ENCODE results near the gene ZBED1. TPM values are rescaled to one million over a fixed set of nuclear protein-coding genes. Genes with fewer than 3 reads are reported as not detected.
"Not testable (repeated sequence)": the region's sequence is repeated elsewhere in the genome, so short reads cannot be mapped to it uniquely, and the experiment has no call there.

ZBED1 gene
- total and polyA plus RNA-seq, 2 donors (not counting 1 experiment from before 2014, with no cell fraction given): 14.5 to 24.8 TPM

DNA sequence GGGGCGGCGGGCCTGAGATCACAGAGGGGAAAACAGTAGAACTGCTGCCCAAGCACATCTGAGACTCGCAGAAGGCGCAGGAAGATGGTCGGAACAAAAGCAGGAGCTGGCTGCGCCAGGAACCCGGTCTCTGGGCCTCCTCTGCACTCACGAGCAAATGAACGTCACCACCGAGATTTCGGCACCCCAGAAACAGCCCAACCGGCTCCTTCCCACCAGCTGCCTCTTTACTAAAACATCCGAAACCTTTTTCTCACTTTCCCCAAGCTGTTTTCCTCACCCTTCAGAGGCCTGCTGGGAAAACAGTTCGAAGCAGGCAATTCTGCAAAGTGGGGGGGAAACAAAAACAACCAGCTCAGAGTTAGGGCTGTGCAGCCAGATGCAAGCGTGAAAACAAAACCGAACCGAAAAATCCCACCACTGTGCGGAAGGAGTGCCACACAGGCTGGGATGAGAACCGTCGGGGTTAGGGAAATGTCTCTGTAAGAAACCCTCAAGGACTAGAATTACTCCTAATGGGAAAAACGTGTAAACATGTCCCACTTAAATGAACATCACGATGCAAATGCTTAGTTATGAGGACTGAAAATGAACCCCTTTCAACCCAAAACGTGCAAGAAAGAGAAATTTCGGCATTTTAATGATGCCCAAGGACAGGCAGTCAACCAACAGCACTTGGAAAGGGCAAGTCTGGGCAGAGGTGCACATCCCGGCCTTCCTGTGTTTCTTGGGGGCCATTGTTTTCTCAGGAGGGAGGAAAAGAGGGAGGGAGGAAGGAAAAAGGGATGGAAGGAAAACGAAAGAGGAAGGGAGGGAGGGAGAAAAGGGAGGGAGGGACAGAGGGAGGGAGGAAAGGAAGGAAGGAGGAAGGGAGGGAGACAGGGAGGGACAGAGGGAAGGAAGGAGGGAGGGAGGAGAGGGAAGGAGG is 15.8 kb downstream of the ZBED1 start:
- H3K9me3 ChIP-seq (ENCODE audit: control insufficient read depth, insufficient read depth, low read depth, low read length): no peaks in the 10 kb centered on the region
- peak overlapping the region; percentile 71 for H3K4me2 ChIP-seq (ENCODE audit: extremely low read depth, insufficient read depth, low read length)
- no peaks in the 10 kb centered on the region for H3K27me3 ChIP-seq (ENCODE audit: control insufficient read depth, insufficient read depth, low read length)
- peak overlapping the region; percentile 90 for H3K27ac ChIP-seq (ENCODE audit: insufficient read depth, low read length)
- peak; percentile 58 to 71 for DNase-seq (ENCODE audit: low read depth in 2 of 2)
- H3K36me3 ChIP-seq (ENCODE audit: control insufficient read depth, insufficient read depth, low read length): peaks cover 14% of the 10 kb centered on the region
- H3K9ac ChIP-seq (ENCODE audit: insufficient read depth, low read length): peak overlapping the region; percentile 55
- H3K4me1 ChIP-seq (ENCODE audit: control insufficient read depth, extremely low read depth, insufficient read depth, low read length): peaks cover 9% of the 10 kb centered on the region
- TF ChIP-seq EZH2 (IDR thresholded peaks at IDR 0.05; ENCODE audit: low read length, missing control alignments) (no peak), CTCF (conservative IDR thresholded peaks at IDR 0.05 in 1 of 2, IDR thresholded peaks at IDR 0.05 in 1 of 2; ENCODE audit: low read depth in 1 of 2, low read length in 2 of 2) (no peak)
- H4K20me1 ChIP-seq (ENCODE audit: control insufficient read depth, extremely low read depth, insufficient read depth, low read length): no peaks in the 10 kb centered on the region
- H2AFZ ChIP-seq (ENCODE audit: low read length): peak overlapping the region; percentile 78
- peaks cover 5% of the 10 kb centered on the region for H3K79me2 ChIP-seq (ENCODE audit: control insufficient read depth, insufficient read depth, low read length)
- H3K4me3 ChIP-seq (replicated peaks in 1 of 4; ENCODE audit: control extremely low read depth in 1 of 4, insufficient read depth in 1 of 4, low read depth in 3 of 4, low read length in 4 of 4): peak overlapping the region; percentile 37 to 47 (median 42)

DNA sequence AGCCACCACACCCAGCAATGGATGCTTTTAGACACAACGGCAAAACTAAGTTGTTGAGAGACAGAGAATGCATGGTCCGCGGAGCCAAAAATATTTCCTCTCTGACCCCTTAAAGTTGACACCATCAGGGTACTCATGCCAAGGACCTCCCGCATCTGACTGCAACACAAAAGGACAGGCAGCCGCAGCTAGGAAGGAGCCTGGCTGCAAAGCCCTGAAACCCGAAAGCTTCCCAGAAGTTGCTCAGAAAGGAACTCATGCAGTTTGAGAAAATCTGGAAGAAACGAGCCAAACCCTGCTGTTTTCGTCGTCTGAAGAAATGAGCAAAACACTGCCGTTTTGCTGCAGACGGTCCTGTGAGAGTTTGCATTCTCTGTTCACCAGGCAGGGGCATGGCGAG is 16.5 kb downstream of the ZBED1 start:
- Histone ChIP-seq H3K4me2 (ENCODE audit: extremely low read depth, insufficient read depth, low read length) (peak overlapping the region; percentile 71), H3K4me1 (ENCODE audit: control insufficient read depth, extremely low read depth, insufficient read depth, low read length) (peaks cover 9% of the 10 kb centered on the region), H4K20me1 (ENCODE audit: control insufficient read depth, extremely low read depth, insufficient read depth, low read length) (no peaks in the 10 kb centered on the region), H3K27ac (ENCODE audit: insufficient read depth, low read length) (peak overlapping the region; percentile 90), H3K9me3 (ENCODE audit: control insufficient read depth, insufficient read depth, low read depth, low read length) (no peaks in the 10 kb centered on the region), H3K27me3 (ENCODE audit: control insufficient read depth, insufficient read depth, low read length) (no peaks in the 10 kb centered on the region), H2AFZ (ENCODE audit: low read length) (peak overlapping the region; percentile 78), H3K36me3 (ENCODE audit: control insufficient read depth, insufficient read depth, low read length) (peaks cover 9% of the 10 kb centered on the region), H3K9ac (ENCODE audit: insufficient read depth, low read length) (peak overlapping the region; percentile 55), H3K79me2 (ENCODE audit: control insufficient read depth, insufficient read depth, low read length) (peaks cover 12% of the 10 kb centered on the region), H3K4me3 (replicated peaks in 1 of 4; ENCODE audit: control extremely low read depth in 1 of 4, insufficient read depth in 1 of 4, low read depth in 3 of 4, low read length in 4 of 4) (peak overlapping the region; percentile 36 to 47 (median 40))
- DNase-seq (ENCODE audit: low read depth in 2 of 2): peak in 1 of 2 donors; percentile 62
- TF ChIP-seq CTCF (conservative IDR thresholded peaks at IDR 0.05 in 1 of 2, IDR thresholded peaks at IDR 0.05 in 1 of 2; ENCODE audit: low read depth in 1 of 2, low read length in 2 of 2): no peak
- no peak for TF ChIP-seq EZH2 (IDR thresholded peaks at IDR 0.05; ENCODE audit: low read length, missing control alignments)

GRCh38 chrX:2483398-2484060 is 17.2 kb downstream of the ZBED1 start:
- Histone ChIP-seq H3K9me3 (ENCODE audit: control insufficient read depth, insufficient read depth, low read depth, low read length) (no peaks in the 10 kb centered on the region), H3K4me1 (ENCODE audit: control insufficient read depth, extremely low read depth, insufficient read depth, low read length) (peaks cover 9% of the 10 kb centered on the region), H2AFZ (ENCODE audit: low read length) (no peak overlapping the region), H4K20me1 (ENCODE audit: control insufficient read depth, extremely low read depth, insufficient read depth, low read length) (no peaks in the 10 kb centered on the region), H3K79me2 (ENCODE audit: control insufficient read depth, insufficient read depth, low read length) (peaks cover 18% of the 10 kb centered on the region), H3K4me2 (ENCODE audit: extremely low read depth, insufficient read depth, low read length) (no peak overlapping the region), H3K36me3 (ENCODE audit: control insufficient read depth, insufficient read depth, low read length) (peaks cover 4% of the 10 kb centered on the region), H3K27me3 (ENCODE audit: control insufficient read depth, insufficient read depth, low read length) (no peaks in the 10 kb centered on the region), H3K27ac (ENCODE audit: insufficient read depth, low read length) (peak overlapping the region; percentile 90), H3K9ac (ENCODE audit: insufficient read depth, low read length) (no peak overlapping the region), H3K4me3 (replicated peaks in 1 of 4; ENCODE audit: control extremely low read depth in 1 of 4, insufficient read depth in 1 of 4, low read depth in 3 of 4, low read length in 4 of 4) (peak overlapping the region in 1 of 4 experiments; percentile 47)
- TF ChIP-seq CTCF (conservative IDR thresholded peaks at IDR 0.05 in 1 of 2, IDR thresholded peaks at IDR 0.05 in 1 of 2; ENCODE audit: low read depth in 1 of 2, low read length in 2 of 2) (no peak), EZH2 (IDR thresholded peaks at IDR 0.05; ENCODE audit: low read length, missing control alignments) (no peak)
- DNase-seq (ENCODE audit: low read depth in 2 of 2): no peak

DNA sequence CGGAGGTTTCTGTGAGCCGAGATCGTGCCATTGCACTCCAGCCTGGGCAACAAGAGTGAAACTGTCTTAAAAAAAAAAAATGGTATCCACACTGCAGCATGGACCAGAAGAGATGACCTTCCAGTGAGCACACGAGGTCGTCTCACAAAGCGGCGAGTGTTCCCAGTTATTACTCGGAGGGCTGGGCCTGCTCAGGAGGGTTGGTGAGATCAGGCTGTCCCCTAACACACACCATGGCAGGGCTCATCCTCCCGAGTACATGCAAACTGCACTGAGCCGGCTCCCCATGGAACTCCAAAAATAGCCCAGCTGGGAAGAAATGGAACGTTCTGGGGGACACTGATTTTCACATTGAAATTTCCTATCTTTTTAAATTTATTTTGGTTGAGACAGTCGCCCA is 19.2 kb downstream of the ZBED1 start:
- not testable (repeated sequence) for H3K9ac ChIP-seq (ENCODE audit: insufficient read depth, low read length); DNase-seq (ENCODE audit: low read depth in 2 of 2); H2AFZ ChIP-seq (ENCODE audit: low read length); H3K4me1 ChIP-seq (ENCODE audit: control insufficient read depth, extremely low read depth, insufficient read depth, low read length); H3K9me3 ChIP-seq (ENCODE audit: control insufficient read depth, insufficient read depth, low read depth, low read length); H3K36me3 ChIP-seq (ENCODE audit: control insufficient read depth, insufficient read depth, low read length); H3K27ac ChIP-seq (ENCODE audit: insufficient read depth, low read length); H3K4me3 ChIP-seq (replicated peaks in 1 of 4; ENCODE audit: control extremely low read depth in 1 of 4, insufficient read depth in 1 of 4, low read depth in 3 of 4, low read length in 4 of 4); H4K20me1 ChIP-seq (ENCODE audit: control insufficient read depth, extremely low read depth, insufficient read depth, low read length); H3K27me3 ChIP-seq (ENCODE audit: control insufficient read depth, insufficient read depth, low read length); H3K4me2 ChIP-seq (ENCODE audit: extremely low read depth, insufficient read depth, low read length)
- H3K79me2 ChIP-seq (ENCODE audit: control insufficient read depth, insufficient read depth, low read length): peaks cover 17% of the 10 kb centered on the region
